Activated naive CD4-positive, alpha-beta T cell treated with anti-CD3 and anti-CD28 coated beads, Interleukin-2, amount 10 ng/mL, durations not matched to agents 7 days and 5 days (primary cell): Measurements from ENCODE around the gene PPP1R2C.

Experiments used
- CTCF ChIA-PET: fragments of 350-600 bp; sonication (Branson Sonifier 250); formaldehyde crosslinking; loops from one replicate; lab custom pipeline; 2021; ENCODE audit warnings: antibody characterized with exemption; lab: Charles Lee
- DNase-seq: peaks from one replicate; pipeline ENCODE4 v3.0.0-alpha.2; 2020
- H3K27ac Mint-ChIP-seq: one replicate; pipeline ENCODE4 v1.8.0; 2021; ENCODE audit warnings: mild to moderate bottlenecking, moderate library complexity, mixed read lengths
- H3K27me3 Mint-ChIP-seq: one replicate; pipeline ENCODE4 v1.8.0; 2021; ENCODE audit warnings: mild to moderate bottlenecking, mixed read lengths
- H3K36me3 Mint-ChIP-seq: one replicate; pipeline ENCODE4 v1.8.0; 2021; ENCODE audit warnings: mixed read lengths
- H3K4me1 Mint-ChIP-seq: one replicate; pipeline ENCODE4 v1.8.0; 2021; ENCODE audit warnings: mixed read lengths
- H3K4me3 Mint-ChIP-seq: one replicate; pipeline ENCODE4 v1.8.0; 2021; ENCODE audit warnings: mild to moderate bottlenecking, moderate library complexity, mixed read lengths
- H3K9me3 Mint-ChIP-seq: one replicate; pipeline ENCODE4 v1.8.0; 2021; ENCODE audit warnings: mixed read lengths

The PPP1R2C gene

GRCh38 chrX:42778096-42778495 is at the start of gene PPP1R2C:
TSS of gene PPP1R2C (minus strand) at chrX:42778163. CDS start at chrX:42778079, 84 bp downstream.
- H3K27ac Mint-ChIP-seq, result no peak within 1 kb of the TSS
- DNase-seq, result no peak
- H3K9me3 Mint-ChIP-seq, result peaks cover 14% of the 10 kb centered on the region
- H3K36me3 Mint-ChIP-seq, result peaks cover 5% of the 10 kb centered on the region
- CTCF ChIA-PET, result no interaction called here
- no peak within 1 kb of the TSS for H3K4me3 Mint-ChIP-seq
- peaks cover 5% of the 10 kb centered on the region for H3K4me1 Mint-ChIP-seq
- H3K27me3 Mint-ChIP-seq, result no peaks in the 10 kb centered on the region

- Mint-ChIP-seq H3K9me3 (no peaks in the 10 kb centered on the region), H3K4me3 (no peak overlapping the region), H3K27me3 (no peaks in the 10 kb centered on the region), H3K4me1 (no peaks in the 10 kb centered on the region), H3K36me3 (no peaks in the 10 kb centered on the region), H3K27ac (no peak overlapping the region)
- no peak for DNase-seq
- CTCF ChIA-PET, result no interaction called here
These were observed 47.2 kb upstream of the PPP1R2C start for GRCh38 chrX:42825201-42825600.

GRCh38 chrX:42824541-42824940 is 46.6 kb upstream of the PPP1R2C start:
- Mint-ChIP-seq H3K27me3 (no peaks in the 10 kb centered on the region), H3K36me3 (no peaks in the 10 kb centered on the region), H3K4me1 (no peaks in the 10 kb centered on the region), H3K4me3 (no peak overlapping the region), H3K9me3 (no peaks in the 10 kb centered on the region), H3K27ac (no peak overlapping the region)
- CTCF ChIA-PET, result no interaction called here
- no peak for DNase-seq

GRCh38 chrX:42823443-42823842 is 45.5 kb upstream of the PPP1R2C start:
- no peak overlapping the region for H3K27ac Mint-ChIP-seq
- no peak overlapping the region for H3K4me3 Mint-ChIP-seq
- H3K4me1 Mint-ChIP-seq, result no peaks in the 10 kb centered on the region
- no peaks in the 10 kb centered on the region for H3K27me3 Mint-ChIP-seq
- H3K36me3 Mint-ChIP-seq, result no peaks in the 10 kb centered on the region
- H3K9me3 Mint-ChIP-seq, result peaks cover 6% of the 10 kb centered on the region
- CTCF ChIA-PET, result no interaction called here
- DNase-seq, result no peak

- no peaks in the 10 kb centered on the region for H3K4me1 Mint-ChIP-seq
- H3K9me3 Mint-ChIP-seq, result peaks cover 6% of the 10 kb centered on the region
- H3K36me3 Mint-ChIP-seq, result no peaks in the 10 kb centered on the region
- DNase-seq, result no peak
- no peak overlapping the region for H3K27ac Mint-ChIP-seq
- no peak overlapping the region for H3K4me3 Mint-ChIP-seq
- CTCF ChIA-PET, result no interaction called here
- H3K27me3 Mint-ChIP-seq, result no peaks in the 10 kb centered on the region
These were observed 44.0 kb upstream of the PPP1R2C start for GRCh38 chrX:42821803-42822443.

GRCh38 chrX:42818151-42818921 is 40.4 kb upstream of the PPP1R2C start:
- DNase-seq, result no peak
- Mint-ChIP-seq H3K36me3 (no peaks in the 10 kb centered on the region), H3K4me3 (no peak overlapping the region), H3K27ac (no peak overlapping the region), H3K4me1 (no peaks in the 10 kb centered on the region), H3K27me3 (no peaks in the 10 kb centered on the region), H3K9me3 (peaks cover 14% of the 10 kb centered on the region)
- CTCF ChIA-PET, result interaction anchor here (0.6 kb wide), 1 partner anchor 55 kb away, joined by 3 read pairs; no protein-coding TSS in a partner anchor

- DNase-seq, result no peak
- no peaks in the 10 kb centered on the region for H3K4me1 Mint-ChIP-seq
- H3K9me3 Mint-ChIP-seq, result peaks cover under 1% of the 10 kb centered on the region
- CTCF ChIA-PET, result no interaction called here
- H3K4me3 Mint-ChIP-seq, result no peak overlapping the region
- H3K27ac Mint-ChIP-seq, result no peak overlapping the region
- H3K36me3 Mint-ChIP-seq, result no peaks in the 10 kb centered on the region
- no peaks in the 10 kb centered on the region for H3K27me3 Mint-ChIP-seq
These were observed 31.6 kb upstream of the PPP1R2C start for GRCh38 chrX:42809569-42809968.

- CTCF ChIA-PET, result no interaction called here
- DNase-seq, result no peak
- no peaks in the 10 kb centered on the region for H3K9me3 Mint-ChIP-seq
- H3K36me3 Mint-ChIP-seq, result no peaks in the 10 kb centered on the region
- H3K27me3 Mint-ChIP-seq, result no peaks in the 10 kb centered on the region
- no peaks in the 10 kb centered on the region for H3K4me1 Mint-ChIP-seq
- H3K4me3 Mint-ChIP-seq, result no peak overlapping the region
- H3K27ac Mint-ChIP-seq, result no peak overlapping the region
These were observed 29.4 kb upstream of the PPP1R2C start for GRCh38 chrX:42807393-42807792.

- DNase-seq, result no peak
- CTCF ChIA-PET, result no interaction called here
- H3K4me3 Mint-ChIP-seq, result no peak overlapping the region
- no peaks in the 10 kb centered on the region for H3K4me1 Mint-ChIP-seq
- H3K27me3 Mint-ChIP-seq, result no peaks in the 10 kb centered on the region
- H3K27ac Mint-ChIP-seq, result no peak overlapping the region
- H3K9me3 Mint-ChIP-seq, result peaks cover 2% of the 10 kb centered on the region
- no peaks in the 10 kb centered on the region for H3K36me3 Mint-ChIP-seq
These were observed 26.6 kb upstream of the PPP1R2C start for GRCh38 chrX:42804524-42804923.

- H3K4me1 Mint-ChIP-seq, result no peaks in the 10 kb centered on the region
- no peak overlapping the region for H3K4me3 Mint-ChIP-seq
- DNase-seq, result no peak
- no peak overlapping the region for H3K27ac Mint-ChIP-seq
- CTCF ChIA-PET, result no interaction called here
- H3K9me3 Mint-ChIP-seq, result peaks cover 2% of the 10 kb centered on the region
- H3K27me3 Mint-ChIP-seq, result no peaks in the 10 kb centered on the region
- no peaks in the 10 kb centered on the region for H3K36me3 Mint-ChIP-seq
These were observed 25.4 kb upstream of the PPP1R2C start for GRCh38 chrX:42803320-42803719.

GRCh38 chrX:42797651-42798269 is 19.8 kb upstream of the PPP1R2C start:
- no peak overlapping the region for H3K27ac Mint-ChIP-seq
- no peaks in the 10 kb centered on the region for H3K36me3 Mint-ChIP-seq
- H3K4me3 Mint-ChIP-seq, result no peak overlapping the region
- H3K4me1 Mint-ChIP-seq, result no peaks in the 10 kb centered on the region
- H3K9me3 Mint-ChIP-seq, result peaks cover 2% of the 10 kb centered on the region
- CTCF ChIA-PET, result no interaction called here
- no peak for DNase-seq
- no peaks in the 10 kb centered on the region for H3K27me3 Mint-ChIP-seq

- peaks cover 7% of the 10 kb centered on the region for H3K36me3 Mint-ChIP-seq
- H3K9me3 Mint-ChIP-seq, result peaks cover 10% of the 10 kb centered on the region
- no peak overlapping the region for H3K27ac Mint-ChIP-seq
- no peak for DNase-seq
- H3K4me3 Mint-ChIP-seq, result no peak overlapping the region
- H3K4me1 Mint-ChIP-seq, result no peaks in the 10 kb centered on the region
- no peaks in the 10 kb centered on the region for H3K27me3 Mint-ChIP-seq
- CTCF ChIA-PET, result interaction anchor here (0.6 kb wide), 1 partner anchor 469 kb away, joined by 3 read pairs; no protein-coding TSS in a partner anchor
These were observed 5.5 kb upstream of the PPP1R2C start for GRCh38 chrX:42783451-42783850.

GRCh38 chrX:42776195-42776594 is 1.8 kb downstream of the PPP1R2C start:
- Mint-ChIP-seq H3K4me3 (no peak overlapping the region), H3K27ac (peak overlapping the region; percentile 12), H3K4me1 (peaks cover 5% of the 10 kb centered on the region), H3K27me3 (no peaks in the 10 kb centered on the region), H3K9me3 (peaks cover 14% of the 10 kb centered on the region), H3K36me3 (peaks cover 5% of the 10 kb centered on the region)
- no peak for DNase-seq
- CTCF ChIA-PET, result no interaction called here

- no peak for DNase-seq
- peaks cover 5% of the 10 kb centered on the region for H3K4me1 Mint-ChIP-seq
- no peak overlapping the region for H3K4me3 Mint-ChIP-seq
- no peaks in the 10 kb centered on the region for H3K27me3 Mint-ChIP-seq
- no peak overlapping the region for H3K27ac Mint-ChIP-seq
- CTCF ChIA-PET, result no interaction called here
- H3K36me3 Mint-ChIP-seq, result no peaks in the 10 kb centered on the region
- peaks cover 4% of the 10 kb centered on the region for H3K9me3 Mint-ChIP-seq
These were observed 5.1 kb downstream of the PPP1R2C start for GRCh38 chrX:42772874-42773273.
